ENCODE data around the gene DHDDS. TPM values are rescaled to one million over a fixed set of nuclear protein-coding genes. Genes with fewer than 3 reads are reported as not detected.
"Not testable (repeated sequence)": the region's sequence is repeated elsewhere in the genome, so short reads cannot be mapped to it uniquely, and the experiment has no call there.

Gene DHDDS
- total RNA-seq, 2 donors from 2014 or later, result 38.6 to 59.4 TPM

- TF ChIP-seq, protein P1, sequence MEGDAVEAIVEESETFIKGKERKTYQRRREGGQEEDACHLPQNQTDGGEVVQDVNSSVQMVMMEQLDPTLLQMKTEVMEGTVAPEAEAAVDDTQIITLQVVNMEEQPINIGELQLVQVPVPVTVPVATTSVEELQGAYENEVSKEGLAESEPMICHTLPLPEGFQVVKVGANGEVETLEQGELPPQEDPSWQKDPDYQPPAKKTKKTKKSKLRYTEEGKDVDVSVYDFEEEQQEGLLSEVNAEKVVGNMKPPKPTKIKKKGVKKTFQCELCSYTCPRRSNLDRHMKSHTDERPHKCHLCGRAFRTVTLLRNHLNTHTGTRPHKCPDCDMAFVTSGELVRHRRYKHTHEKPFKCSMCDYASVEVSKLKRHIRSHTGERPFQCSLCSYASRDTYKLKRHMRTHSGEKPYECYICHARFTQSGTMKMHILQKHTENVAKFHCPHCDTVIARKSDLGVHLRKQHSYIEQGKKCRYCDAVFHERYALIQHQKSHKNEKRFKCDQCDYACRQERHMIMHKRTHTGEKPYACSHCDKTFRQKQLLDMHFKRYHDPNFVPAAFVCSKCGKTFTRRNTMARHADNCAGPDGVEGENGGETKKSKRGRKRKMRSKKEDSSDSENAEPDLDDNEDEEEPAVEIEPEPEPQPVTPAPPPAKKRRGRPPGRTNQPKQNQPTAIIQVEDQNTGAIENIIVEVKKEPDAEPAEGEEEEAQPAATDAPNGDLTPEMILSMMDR (IDR thresholded peaks at IDR 0.05), result no peak
- ATAC-seq (ENCODE audit: insufficient number of reproducible peaks, low FRiP score, low read depth) (no peak), DNase-seq (ENCODE audit: low spot score) (no peak)
- H3K4me3 ChIP-seq, result no peak overlapping the region
- H3K4me1 ChIP-seq (ENCODE audit: control insufficient read depth in 1 of 2, low read depth in 2 of 2), result no peaks in the 10 kb centered on the region
- H3K36me3 ChIP-seq, result no peaks in the 10 kb centered on the region
- no peaks in the 10 kb centered on the region for H3K9me3 ChIP-seq
- H3K27me3 ChIP-seq (replicated peaks; ENCODE audit: insufficient read depth), result no peaks in the 10 kb centered on the region
- no peak overlapping the region for H3K27ac ChIP-seq
Observed at GRCh38 chr1:26493938-26494337, 61.8 kb downstream of the DHDDS start.

- Histone ChIP-seq H3K9me3 (no peaks in the 10 kb centered on the region), H3K4me1 (ENCODE audit: control insufficient read depth in 1 of 2, low read depth in 2 of 2) (peaks cover 0 to 13% of the 10 kb centered on the region in 2 donors), H3K4me3 (no peak overlapping the region), H3K27ac (no peak overlapping the region), H3K27me3 (replicated peaks; ENCODE audit: insufficient read depth) (no peaks in the 10 kb centered on the region), H3K36me3 (no peaks in the 10 kb centered on the region)
- ATAC-seq (ENCODE audit: insufficient number of reproducible peaks, low FRiP score, low read depth) (no peak), DNase-seq (ENCODE audit: low spot score) (no peak)
- TF ChIP-seq, protein P1 (IDR thresholded peaks at IDR 0.05), result no peak
Observed at GRCh38 chr1:26496861-26497260, 64.7 kb downstream of the DHDDS start.

DNA sequence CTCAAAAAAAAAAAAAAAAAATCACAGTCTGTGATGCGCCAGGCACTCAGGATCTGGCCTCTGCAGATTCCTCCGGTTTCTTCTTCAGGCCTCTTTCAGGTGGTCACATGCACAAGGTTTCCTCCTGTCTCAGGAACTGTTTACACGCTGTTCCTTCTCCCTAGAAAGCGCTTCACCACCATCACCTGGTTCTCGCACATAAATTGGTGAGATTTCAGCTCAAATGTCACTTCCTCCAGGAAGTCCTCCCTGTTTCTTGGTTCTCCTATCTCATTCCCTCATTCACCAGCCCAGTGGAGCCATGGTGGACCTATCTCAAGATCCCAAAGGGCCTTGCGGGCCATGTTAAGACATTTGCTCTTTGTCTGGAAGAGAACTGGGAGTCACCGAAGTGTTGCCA is 66.8 kb downstream of the DHDDS start:
- Histone ChIP-seq H3K27me3 (replicated peaks; ENCODE audit: insufficient read depth) (no peaks in the 10 kb centered on the region), H3K4me3 (no peak overlapping the region), H3K4me1 (ENCODE audit: control insufficient read depth in 1 of 2, low read depth in 2 of 2) (peaks cover 0 to 16% of the 10 kb centered on the region in 2 donors), H3K9me3 (no peaks in the 10 kb centered on the region), H3K36me3 (no peaks in the 10 kb centered on the region), H3K27ac (no peak overlapping the region)
- DNase-seq (ENCODE audit: low spot score) (no peak), ATAC-seq (ENCODE audit: insufficient number of reproducible peaks, low FRiP score, low read depth) (no peak)
- TF ChIP-seq, protein P1 (IDR thresholded peaks at IDR 0.05), result no peak

DNA sequence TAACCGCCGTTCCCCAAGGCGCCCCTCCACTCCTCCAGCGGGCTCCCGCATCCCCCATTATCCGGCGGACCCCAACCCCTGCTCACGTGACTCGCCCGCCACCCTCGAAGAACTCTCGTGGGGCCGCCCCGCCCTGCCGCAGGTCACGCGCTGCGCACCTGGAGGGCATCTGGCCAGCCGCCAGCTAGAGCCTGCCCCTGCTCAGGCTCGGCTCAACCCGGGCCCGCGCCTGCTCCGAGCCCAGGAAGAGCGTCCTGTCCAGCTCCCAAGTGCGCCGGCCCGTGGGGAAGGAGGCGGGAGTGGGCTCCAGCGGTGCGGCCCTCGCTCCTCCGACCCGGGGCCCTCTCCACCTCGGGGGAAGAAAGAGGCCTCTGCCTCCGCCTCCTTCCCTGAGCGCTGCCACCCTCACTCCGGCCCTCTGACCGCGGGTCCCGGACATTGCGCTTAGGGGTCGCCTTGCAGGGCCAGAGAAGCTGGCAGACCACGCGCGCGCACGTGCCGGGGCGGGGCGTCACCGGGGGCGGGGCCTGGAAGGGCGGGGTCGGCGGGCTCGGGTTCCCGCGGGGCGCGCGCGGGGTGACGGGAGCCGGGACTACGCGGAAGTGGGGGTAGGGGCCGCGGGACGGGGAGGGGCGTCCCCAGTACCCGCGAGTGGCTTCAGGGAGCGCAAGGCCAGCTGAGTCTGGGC is 68.5 kb downstream of the DHDDS start:
- H3K4me1 ChIP-seq (ENCODE audit: control insufficient read depth in 1 of 2, low read depth in 2 of 2), result peaks cover 0 to 16% of the 10 kb centered on the region in 2 donors
- H3K27me3 ChIP-seq (replicated peaks; ENCODE audit: insufficient read depth), result no peaks in the 10 kb centered on the region
- DNase-seq (ENCODE audit: low spot score) (peak; percentile 38), ATAC-seq (ENCODE audit: insufficient number of reproducible peaks, low FRiP score, low read depth) (peak; percentile 84)
- H3K27ac ChIP-seq, result peak overlapping the region; percentile 79 to 82
- TF ChIP-seq, protein P1 (IDR thresholded peaks at IDR 0.05), result no peak
- no peaks in the 10 kb centered on the region for H3K36me3 ChIP-seq
- no peaks in the 10 kb centered on the region for H3K9me3 ChIP-seq
- peak overlapping the region; percentile 88 for H3K4me3 ChIP-seq

DNA sequence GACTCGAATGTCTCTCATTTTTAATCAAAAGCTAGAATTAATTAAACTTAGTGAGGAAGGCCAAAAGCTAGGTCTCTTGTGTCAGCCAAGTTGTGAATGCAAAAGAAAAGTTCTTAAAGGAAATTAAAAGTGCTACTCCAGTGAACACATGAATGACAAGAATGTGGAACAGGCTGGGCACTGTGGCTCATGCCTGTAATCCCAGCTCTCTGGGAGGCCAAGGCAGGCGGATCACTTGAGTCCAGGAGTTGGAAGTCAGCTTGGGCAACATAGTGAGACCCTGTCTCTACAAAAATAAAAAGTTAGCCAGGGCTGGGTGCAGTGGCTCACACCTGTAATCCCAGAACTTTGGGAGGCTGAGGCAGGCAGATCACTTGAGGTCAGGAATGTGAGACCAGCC is 78.6 kb downstream of the DHDDS start:
- not testable (repeated sequence) for H3K27ac ChIP-seq; H3K9me3 ChIP-seq; ATAC-seq (ENCODE audit: insufficient number of reproducible peaks, low FRiP score, low read depth); H3K4me3 ChIP-seq; H3K36me3 ChIP-seq; DNase-seq (ENCODE audit: low spot score); H3K4me1 ChIP-seq (ENCODE audit: control insufficient read depth in 1 of 2, low read depth in 2 of 2); H3K27me3 ChIP-seq (replicated peaks; ENCODE audit: insufficient read depth)

DNA sequence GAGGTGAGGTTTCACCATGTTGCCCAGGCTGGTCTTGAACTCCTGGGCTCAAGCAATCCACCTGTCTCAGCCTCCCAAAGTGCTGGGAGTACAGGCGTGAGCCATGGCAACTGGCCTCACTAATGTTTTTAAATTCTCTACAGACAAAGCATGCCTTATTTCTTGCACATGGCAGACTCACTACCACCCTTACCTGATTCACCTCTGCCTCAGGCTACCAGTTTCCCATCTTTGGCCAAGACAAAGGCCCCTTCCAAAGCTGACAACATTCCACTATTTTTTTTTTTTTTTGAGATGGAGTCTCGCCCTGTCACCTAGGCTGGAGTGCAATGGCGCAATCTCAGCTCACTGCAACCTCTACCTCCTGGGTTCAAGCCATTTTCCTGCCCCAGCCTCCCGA is 83.7 kb downstream of the DHDDS start:
- H3K4me1 ChIP-seq (ENCODE audit: control insufficient read depth in 1 of 2, low read depth in 2 of 2); H3K36me3 ChIP-seq; H3K27ac ChIP-seq; H3K4me3 ChIP-seq; ATAC-seq (ENCODE audit: insufficient number of reproducible peaks, low FRiP score, low read depth); H3K9me3 ChIP-seq; DNase-seq (ENCODE audit: low spot score); H3K27me3 ChIP-seq (replicated peaks; ENCODE audit: insufficient read depth): not testable (repeated sequence)
